K562 (cell line): ENCODE results near the gene INKA2. TPM values are rescaled to one million over a fixed set of nuclear protein-coding genes. Genes with fewer than 3 reads are reported as not detected.

Experiments used
- KLF16 ChIP-seq: IDR thresholded peaks from 2 replicates; pipeline ENCODE4 v1.6.1; 2016; ENCODE audit warnings: antibody characterized with exemption
- MEF2A ChIP-seq: IDR thresholded peaks from 2 replicates; pipeline ENCODE4 v1.6.1; 2011; ENCODE audit warnings: low read depth, mild to moderate bottlenecking, low read length, moderate library complexity; ENCODE audit not compliant: control insufficient read depth
- THRAP3 ChIP-seq: fragments of 450-650 bp; IDR thresholded peaks from 2 replicates; pipeline ENCODE4 v1.6.1; 2016; ENCODE audit warnings: mild to moderate bottlenecking, inconsistent platforms, borderline replicate concordance
- ZNF274 ChIP-seq: IDR thresholded peaks from 2 replicates; pipeline ENCODE4 v1.6.1; 2011; ENCODE audit warnings: low read depth, mild to moderate bottlenecking, low read length, moderate library complexity, borderline replicate concordance
- polyA plus RNA-seq, 8 experiments: library from polyadenylated mRNA; depleted of rRNA in 4 of 8; stranded (reverse) in 5 of 8; unstranded in 3 of 8; fragments of >200 nt; fragmentation: Nextera tagmentation in 2 of 8; fragmentation: Illumina TruSeq in 1 of 8; extraction: Ambion mirVana in 2 of 8; extraction: Trizol in 1 of 8; gene quantifications; 2 replicates each; pipeline versions ENCODE4 v1.2.1 to v1.2.3, GENCODE V29; 2011 to 2014; ENCODE audit warnings: inconsistent platforms in 1 of 8, missing spikeins in 1 of 8
- total RNA-seq, 7 experiments: library from RNA; depleted of rRNA in 6 of 7; stranded (reverse); fragments of >200 nt in 6 of 7; fragmentation: Illumina TruSeq in 2 of 7; extraction: Trizol in 2 of 7; gene quantifications; 2 replicates each; pipeline versions ENCODE4 v1.2.1 to v1.2.3, GENCODE V29; 2011 to 2021; ENCODE audit warnings: low replicate concordance in 1 of 7
- TF ChIP-seq, protein P1 (sequence below): fragments of 450-650 bp; IDR thresholded peaks from 2 replicates; pipeline ENCODE4 v1.6.1; 2016; ENCODE audit warnings: low read depth
- TF ChIP-seq, protein P2 (sequence below): fragments of 250-450 bp; sonication (Bioruptor Pico); IDR thresholded peaks from 2 replicates; pipeline ENCODE4 v1.6.1; 2021; ENCODE audit warnings: mild to moderate bottlenecking

Gene INKA2
- total and polyA plus RNA-seq, 9 of the 15 experiments (the other 6 are each of a cell fraction or from before 2014, with no cell fraction given): 0.04 to 1.4 (median 0.26) TPM; not detected in 1

- TF ChIP-seq, protein P1, sequence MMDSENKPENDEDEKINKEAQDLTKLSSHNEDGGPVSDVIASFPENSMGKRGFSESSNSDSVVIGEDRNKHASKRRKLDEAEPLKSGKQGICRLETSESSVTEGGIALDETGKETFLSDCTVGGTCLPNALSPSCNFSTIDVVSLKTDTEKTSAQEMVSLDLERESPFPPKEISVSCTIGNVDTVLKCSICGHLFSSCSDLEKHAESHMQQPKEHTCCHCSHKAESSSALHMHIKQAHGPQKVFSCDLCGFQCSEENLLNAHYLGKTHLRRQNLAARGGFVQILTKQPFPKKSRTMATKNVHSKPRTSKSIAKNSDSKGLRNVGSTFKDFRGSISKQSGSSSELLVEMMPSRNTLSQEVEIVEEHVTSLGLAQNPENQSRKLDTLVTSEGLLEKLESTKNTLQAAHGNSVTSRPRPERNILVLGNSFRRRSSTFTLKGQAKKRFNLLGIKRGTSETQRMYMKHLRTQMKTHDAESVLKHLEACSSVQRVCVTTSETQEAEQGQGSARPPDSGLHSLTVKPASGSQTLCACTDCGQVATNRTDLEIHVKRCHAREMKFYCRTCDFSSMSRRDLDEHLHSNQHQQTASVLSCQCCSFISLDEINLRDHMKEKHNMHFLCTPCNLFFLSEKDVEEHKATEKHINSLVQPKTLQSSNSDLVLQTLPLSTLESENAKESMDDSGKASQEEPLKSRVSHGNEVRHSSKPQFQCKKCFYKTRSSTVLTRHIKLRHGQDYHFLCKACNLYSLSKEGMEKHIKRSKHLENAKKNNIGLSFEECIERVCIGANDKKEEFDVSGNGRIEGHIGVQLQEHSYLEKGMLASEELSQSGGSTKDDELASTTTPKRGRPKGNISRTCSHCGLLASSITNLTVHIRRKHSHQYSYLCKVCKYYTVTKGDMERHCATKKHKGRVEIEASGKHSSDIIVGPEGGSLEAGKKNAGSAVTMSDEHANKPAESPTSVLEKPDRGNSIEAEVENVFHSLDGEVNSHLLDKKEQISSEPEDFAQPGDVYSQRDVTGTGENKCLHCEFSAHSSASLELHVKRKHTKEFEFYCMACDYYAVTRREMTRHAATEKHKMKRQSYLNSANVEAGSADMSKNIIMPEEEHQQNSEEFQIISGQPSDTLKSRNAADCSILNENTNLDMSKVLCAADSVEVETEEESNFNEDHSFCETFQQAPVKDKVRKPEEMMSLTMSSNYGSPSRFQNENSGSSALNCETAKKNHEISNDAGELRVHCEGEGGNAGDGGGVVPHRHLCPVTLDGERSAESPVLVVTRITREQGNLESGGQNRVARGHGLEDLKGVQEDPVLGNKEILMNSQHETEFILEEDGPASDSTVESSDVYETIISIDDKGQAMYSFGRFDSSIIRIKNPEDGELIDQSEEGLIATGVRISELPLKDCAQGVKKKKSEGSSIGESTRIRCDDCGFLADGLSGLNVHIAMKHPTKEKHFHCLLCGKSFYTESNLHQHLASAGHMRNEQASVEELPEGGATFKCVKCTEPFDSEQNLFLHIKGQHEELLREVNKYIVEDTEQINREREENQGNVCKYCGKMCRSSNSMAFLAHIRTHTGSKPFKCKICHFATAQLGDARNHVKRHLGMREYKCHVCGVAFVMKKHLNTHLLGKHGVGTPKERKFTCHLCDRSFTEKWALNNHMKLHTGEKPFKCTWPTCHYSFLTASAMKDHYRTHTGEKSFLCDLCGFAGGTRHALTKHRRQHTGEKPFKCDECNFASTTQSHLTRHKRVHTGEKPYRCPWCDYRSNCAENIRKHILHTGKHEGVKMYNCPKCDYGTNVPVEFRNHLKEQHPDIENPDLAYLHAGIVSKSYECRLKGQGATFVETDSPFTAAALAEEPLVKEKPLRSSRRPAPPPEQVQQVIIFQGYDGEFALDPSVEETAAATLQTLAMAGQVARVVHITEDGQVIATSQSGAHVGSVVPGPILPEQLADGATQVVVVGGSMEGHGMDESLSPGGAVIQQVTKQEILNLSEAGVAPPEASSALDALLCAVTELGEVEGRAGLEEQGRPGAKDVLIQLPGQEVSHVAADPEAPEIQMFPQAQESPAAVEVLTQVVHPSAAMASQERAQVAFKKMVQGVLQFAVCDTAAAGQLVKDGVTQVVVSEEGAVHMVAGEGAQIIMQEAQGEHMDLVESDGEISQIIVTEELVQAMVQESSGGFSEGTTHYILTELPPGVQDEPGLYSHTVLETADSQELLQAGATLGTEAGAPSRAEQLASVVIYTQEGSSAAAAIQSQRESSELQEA: no peak
- no peak for TF ChIP-seq THRAP3
- no peak for TF ChIP-seq MEF2A
- TF ChIP-seq, protein P2, sequence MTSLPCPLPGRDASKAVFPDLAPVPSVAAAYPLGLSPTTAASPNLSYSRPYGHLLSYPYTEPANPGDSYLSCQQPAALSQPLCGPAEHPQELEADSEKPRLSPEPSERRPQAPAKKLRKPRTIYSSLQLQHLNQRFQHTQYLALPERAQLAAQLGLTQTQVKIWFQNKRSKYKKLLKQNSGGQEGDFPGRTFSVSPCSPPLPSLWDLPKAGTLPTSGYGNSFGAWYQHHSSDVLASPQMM (CRISPR knock-in tag): no peak
- TF ChIP-seq KLF16: no peak
- TF ChIP-seq ZNF274: no peak
Measured at GRCh38 chr1:111719674-111720132, 19.5 kb downstream of the INKA2 start (continued).
